ENCODE data around the gene PDSS1.

Gene PDSS1

DNA sequence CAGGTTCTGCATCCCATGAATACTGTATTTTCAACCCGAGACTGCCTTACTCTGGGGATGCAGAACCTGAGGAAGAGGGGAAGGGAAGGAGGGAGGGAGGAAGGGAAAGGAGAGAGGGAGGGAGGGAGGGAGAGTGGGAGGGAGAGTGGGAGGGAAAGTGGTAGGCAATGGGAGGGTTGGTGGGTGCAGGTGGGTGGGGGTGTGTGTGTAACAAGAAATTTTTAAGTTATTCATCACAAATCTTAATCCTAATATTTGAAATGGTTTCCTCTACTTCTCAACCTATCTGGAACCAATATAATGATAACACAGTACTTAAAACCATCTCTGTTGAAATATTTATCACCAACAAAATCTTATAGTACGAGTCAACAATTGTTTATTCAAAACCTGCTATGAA, 68.0 kb downstream of the PDSS1 start:
- FAIRE-seq, result no peak
- TF ChIP-seq, protein P1, sequence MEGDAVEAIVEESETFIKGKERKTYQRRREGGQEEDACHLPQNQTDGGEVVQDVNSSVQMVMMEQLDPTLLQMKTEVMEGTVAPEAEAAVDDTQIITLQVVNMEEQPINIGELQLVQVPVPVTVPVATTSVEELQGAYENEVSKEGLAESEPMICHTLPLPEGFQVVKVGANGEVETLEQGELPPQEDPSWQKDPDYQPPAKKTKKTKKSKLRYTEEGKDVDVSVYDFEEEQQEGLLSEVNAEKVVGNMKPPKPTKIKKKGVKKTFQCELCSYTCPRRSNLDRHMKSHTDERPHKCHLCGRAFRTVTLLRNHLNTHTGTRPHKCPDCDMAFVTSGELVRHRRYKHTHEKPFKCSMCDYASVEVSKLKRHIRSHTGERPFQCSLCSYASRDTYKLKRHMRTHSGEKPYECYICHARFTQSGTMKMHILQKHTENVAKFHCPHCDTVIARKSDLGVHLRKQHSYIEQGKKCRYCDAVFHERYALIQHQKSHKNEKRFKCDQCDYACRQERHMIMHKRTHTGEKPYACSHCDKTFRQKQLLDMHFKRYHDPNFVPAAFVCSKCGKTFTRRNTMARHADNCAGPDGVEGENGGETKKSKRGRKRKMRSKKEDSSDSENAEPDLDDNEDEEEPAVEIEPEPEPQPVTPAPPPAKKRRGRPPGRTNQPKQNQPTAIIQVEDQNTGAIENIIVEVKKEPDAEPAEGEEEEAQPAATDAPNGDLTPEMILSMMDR (IDR thresholded peaks at IDR 0.05; ENCODE audit: insufficient read depth, missing control alignments), result no peak
- DNase-seq (ENCODE audit: insufficient read length, low spot score), result no peak

DNA sequence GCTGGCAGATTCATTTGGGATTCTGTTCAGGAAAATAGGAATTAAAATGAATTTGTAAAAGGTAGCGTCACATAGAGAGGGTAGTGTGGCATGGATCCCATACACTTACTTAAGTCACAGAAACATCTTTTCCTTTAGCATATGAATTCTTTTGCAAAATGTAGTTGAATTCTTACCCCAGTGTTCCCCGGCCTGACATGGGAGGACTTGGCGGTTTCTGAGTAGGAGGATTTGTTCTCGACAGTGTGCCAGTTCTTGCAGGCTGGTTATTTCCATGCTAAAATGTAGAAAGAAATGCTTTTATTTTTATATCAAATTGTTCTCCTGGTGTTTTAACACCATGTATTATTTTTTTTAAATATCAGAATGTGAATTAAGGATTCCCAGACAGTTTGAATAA, 72.6 kb downstream of the PDSS1 start:
- TF ChIP-seq, protein P1 (IDR thresholded peaks at IDR 0.05; ENCODE audit: insufficient read depth, missing control alignments), result no peak
- FAIRE-seq (no peak), DNase-seq (ENCODE audit: insufficient read length, low spot score) (no peak)

DNA sequence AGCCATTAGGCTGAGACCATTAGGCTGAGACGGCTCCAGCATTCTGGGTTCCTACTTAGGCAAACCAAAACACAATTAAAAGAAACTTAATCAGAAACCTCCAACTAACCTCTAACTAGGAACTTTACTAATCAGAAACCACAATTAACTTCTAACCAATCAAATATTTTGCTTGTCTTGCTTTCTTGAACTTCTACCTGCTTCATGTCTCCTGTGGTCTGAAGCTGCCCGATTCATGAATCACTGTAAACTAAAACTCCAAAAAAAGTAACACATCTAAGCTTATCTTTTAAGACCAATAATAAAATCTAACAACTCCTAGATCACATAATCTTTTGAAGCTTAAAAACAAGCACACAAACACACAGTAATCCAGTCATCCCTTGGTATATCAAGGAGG, 76.1 kb downstream of the PDSS1 start:
- FAIRE-seq (no peak), DNase-seq (ENCODE audit: insufficient read length, low spot score) (no peak)
- TF ChIP-seq, protein P1 (IDR thresholded peaks at IDR 0.05; ENCODE audit: insufficient read depth, missing control alignments), result no peak

DNA sequence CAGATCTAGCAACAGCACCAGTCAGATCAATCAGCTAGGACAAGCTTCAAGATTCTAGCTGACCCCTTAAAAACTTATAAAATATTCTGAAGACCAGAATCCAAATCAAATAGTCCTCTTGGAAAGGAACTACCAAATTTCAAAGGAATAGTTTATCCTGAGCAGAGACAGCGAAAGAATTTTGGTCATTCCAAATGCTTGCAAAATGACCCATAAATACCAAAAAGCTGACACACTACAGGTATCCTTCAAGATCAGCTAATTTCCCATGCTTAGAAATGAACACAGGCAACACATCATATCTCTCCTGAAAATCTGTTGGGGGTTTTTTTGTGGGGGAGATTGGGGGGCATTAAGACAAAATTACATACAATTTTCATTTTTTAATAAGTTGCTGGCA, 78.8 kb downstream of the PDSS1 start:
- TF ChIP-seq, protein P1 (IDR thresholded peaks at IDR 0.05; ENCODE audit: insufficient read depth, missing control alignments), result no peak
- FAIRE-seq (no peak), DNase-seq (ENCODE audit: insufficient read length, low spot score) (no peak)

DNA sequence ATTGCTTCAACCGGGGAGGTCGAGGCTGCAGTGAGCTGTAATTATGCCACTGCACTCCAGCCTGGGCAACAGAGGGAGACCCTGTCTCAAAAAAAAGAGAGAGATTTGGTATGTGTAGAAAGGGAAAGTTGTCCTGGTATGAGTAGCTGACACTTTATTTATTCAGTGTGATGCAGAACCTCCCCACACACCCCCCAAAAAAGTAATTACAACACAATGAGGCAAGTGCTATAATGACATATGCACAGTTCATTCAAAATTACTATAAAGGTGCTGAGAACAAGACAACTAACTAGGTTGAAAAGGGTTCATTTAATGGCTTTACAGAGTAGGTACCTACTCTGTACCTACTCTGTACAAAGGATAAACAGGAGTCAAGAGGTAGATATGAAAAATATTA, 80.2 kb downstream of the PDSS1 start:
- TF ChIP-seq, protein P1 (IDR thresholded peaks at IDR 0.05; ENCODE audit: insufficient read depth, missing control alignments), result no peak
- FAIRE-seq (no peak), DNase-seq (ENCODE audit: insufficient read length, low spot score) (no peak)

DNA sequence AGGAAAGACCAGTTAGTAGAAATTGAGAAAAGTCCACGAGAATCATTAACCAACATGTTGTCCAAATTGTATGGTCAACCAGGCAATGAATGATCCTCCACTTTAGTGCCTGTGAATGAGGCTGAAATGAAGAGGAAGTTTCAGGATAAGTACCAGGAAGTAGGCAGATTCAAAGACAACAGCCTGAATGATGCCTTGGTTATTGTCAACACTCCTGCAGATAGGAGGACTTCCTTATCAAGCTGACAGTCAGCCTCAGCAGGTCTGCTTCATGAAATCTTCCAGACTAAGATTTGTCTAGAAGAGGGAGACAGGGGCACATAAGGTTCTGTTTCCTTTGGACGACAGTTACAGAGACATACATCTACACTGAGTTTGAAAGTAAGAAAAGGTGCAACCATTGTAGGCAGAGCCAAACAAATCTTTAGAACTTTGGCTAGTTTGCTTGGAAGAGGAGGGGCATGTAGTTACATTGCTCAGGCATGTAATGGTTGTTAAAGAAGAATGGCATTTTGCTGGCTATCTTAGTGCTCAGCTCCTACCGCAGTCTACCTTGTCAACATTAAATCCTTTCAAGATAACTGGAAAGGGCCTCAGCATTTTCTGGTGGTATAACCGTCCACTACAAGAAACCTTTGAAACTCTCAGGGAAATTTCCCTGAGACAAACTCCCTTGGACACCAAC, 81.8 kb downstream of the PDSS1 start:
- TF ChIP-seq, protein P1 (IDR thresholded peaks at IDR 0.05; ENCODE audit: insufficient read depth, missing control alignments), result no peak
- DNase-seq (ENCODE audit: insufficient read length, low spot score), result no peak
- no peak for FAIRE-seq

DNA sequence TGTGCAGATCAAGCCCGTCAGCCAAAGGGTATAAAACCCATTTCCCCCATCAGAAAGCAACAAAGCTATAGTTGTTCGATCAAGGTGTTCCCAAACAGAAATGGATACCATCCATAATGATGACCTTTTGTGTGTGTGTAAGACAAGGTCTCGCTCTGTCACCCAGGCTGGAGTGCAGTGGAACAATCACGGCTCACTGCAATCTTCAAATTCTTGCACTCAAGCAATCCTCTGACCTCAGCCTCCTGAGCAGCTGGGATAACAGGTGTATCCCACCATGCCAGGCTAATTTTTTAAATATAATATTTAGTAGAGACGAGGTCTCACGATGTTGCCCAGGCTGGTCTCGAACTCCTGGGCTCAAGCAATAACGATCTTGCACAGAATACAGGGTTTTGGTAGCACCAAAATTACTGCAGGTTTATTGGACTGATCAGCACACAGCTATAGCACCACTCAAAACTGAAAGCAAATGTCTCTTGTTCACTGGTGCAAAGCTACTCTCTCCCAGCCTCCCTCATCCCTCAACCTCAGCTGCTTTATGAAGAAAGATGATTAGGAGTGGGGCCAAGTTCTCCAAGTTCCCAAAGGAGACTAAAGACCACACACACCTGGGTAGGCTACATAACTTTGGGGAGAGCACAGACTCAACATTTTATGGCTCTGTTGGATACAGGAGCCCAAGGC, 82.7 kb downstream of the PDSS1 start:
- TF ChIP-seq, protein P1 (IDR thresholded peaks at IDR 0.05; ENCODE audit: insufficient read depth, missing control alignments), result no peak
- no peak for DNase-seq (ENCODE audit: insufficient read length, low spot score)
- FAIRE-seq, result no peak
